Neural crest cell (in vitro differentiated cells): ENCODE data around the gene SCYGR1. TPM values are rescaled to one million over a fixed set of nuclear protein-coding genes. Genes with fewer than 3 reads are reported as not detected.
A peak's percentile ranks its signal among the peaks of the same experiment; 100 is the strongest.

ENCODE experiments used
- DNase-seq: peaks from one replicate; pipeline ENCODE4 v3.0.0; 2021; ENCODE audit warnings: low read depth, mixed read lengths, low spot score
- H3K27ac Mint-ChIP-seq: one replicate; pipeline ENCODE4 v1.8.0; 2021; ENCODE audit warnings: mild to moderate bottlenecking, mixed read lengths; ENCODE audit not compliant: unreplicated experiment
- H3K27me3 Mint-ChIP-seq: 2 replicates; pipeline ENCODE4 v1.8.0; 2021; ENCODE audit warnings: low read depth, mild to moderate bottlenecking, mixed read lengths
- H3K36me3 Mint-ChIP-seq: 2 replicates; pipeline ENCODE4 v1.8.0; 2021; ENCODE audit warnings: low read depth, mild to moderate bottlenecking, mixed read lengths
- H3K4me1 Mint-ChIP-seq: 2 replicates; pipeline ENCODE4 v1.8.0; 2021; ENCODE audit warnings: mixed read lengths
- H3K4me3 Mint-ChIP-seq: one replicate; pipeline ENCODE4 v1.8.0; 2021; ENCODE audit warnings: mild to moderate bottlenecking, mixed read lengths
- H3K9me3 Mint-ChIP-seq: 2 replicates; pipeline ENCODE4 v1.8.0; 2021; ENCODE audit warnings: mixed read lengths
- total RNA-seq: library from RNA; stranded (reverse); gene quantifications from 2 replicates; pipeline ENCODE4 v1.2.1, GENCODE V29; 2021
- TF ChIP-seq, protein P1 (sequence below): fragments of 200-600 bp; sonication (generic); conservative IDR thresholded peaks from 2 replicates; pipeline ENCODE4 v1.5.0; 2021; ENCODE audit warnings: antibody characterized with exemption, mild to moderate bottlenecking

The SCYGR1 gene
- total RNA-seq, 1 donor from 2014 or later, result not detected

DNA sequence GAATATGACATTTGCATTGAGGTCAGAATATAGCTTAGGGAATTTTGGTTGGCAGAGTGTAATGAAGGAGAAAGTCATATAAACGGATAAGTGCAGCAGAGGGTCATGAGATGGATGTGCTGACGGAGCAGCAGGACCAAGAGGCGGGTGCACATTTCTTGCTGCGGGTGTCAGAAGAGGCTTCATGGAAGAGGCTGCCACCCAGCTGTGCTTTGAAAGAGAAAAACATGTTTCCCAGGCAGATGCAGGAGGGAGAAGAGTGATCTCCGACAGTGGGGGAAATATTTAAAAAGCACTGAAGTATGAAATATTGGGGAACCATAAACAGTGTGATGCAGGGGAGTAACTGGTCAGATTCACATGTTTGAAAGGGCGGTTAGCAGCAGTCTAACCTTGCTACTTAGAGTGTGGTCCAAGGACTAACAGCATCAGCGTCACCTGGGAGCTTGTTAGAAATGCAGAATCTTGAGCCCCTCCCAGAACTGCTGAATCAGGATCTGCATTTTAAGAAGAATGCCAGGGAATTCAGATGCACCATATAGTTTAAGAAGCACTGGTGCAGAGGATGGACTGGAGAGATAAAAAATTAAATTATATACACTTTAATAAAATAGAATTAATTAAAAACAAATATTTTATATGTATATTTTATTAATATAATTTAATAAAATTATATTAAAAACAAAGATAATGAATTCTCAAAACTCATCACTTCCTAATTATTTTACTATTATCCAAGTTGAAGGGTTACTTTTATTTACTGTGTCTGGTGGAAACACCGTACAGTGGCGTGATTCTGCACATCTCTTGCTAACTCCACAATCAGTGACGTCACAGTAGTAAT lies 36.1 kb upstream of the SCYGR1 start:
- no peaks in the 10 kb centered on the region for H3K36me3 Mint-ChIP-seq

DNA sequence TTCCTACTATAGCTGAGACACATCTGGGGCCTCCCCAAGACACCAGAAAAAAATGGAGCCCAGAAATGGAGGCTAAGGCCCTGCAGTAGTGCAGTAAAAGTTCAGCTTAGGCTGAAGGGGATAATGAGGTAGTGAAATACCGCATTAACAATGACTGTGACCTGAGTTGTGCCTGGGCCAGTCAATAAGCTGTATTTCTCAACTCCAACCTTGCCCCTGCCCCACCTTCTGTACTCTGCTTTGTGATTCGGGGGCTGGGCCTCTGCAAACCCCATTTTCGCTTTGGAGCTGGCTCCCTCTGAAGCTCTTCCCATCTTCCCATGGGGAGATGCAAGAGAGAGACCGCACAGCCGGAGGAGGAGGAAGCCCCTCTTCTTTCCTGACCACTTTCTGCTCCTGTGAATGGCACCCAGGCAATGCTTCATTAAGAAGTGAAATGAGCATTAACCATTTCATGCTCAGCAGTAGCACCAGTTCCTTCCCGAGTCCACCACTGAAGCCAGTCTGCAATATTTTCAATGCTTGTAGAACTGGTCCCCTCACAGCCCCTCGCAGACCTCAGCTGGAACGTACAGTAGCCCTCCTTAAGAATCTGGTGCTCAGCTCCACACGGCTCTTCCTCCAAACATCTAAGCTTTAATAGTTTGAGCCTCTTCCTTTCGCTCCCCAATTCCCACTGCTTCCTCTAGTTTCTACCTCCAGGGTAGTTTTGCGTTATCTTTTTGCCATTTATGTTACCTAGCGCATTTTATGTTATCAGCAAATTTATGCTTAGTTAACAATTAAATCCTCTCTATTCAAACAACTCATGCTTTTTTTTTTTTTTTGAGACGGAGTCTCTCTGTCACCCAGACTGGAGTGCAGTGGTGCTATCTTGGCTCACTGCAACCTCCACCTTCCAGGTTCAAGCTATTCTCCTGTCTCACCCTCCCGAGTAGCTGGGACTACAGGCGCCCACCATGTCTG lies 32.6 kb upstream of the SCYGR1 start:
- Mint-ChIP-seq H3K36me3 (no peaks in the 10 kb centered on the region), H3K27me3 (no peaks in the 10 kb centered on the region), H3K4me3 (no peak overlapping the region), H3K4me1 (peaks cover 13% of the 10 kb centered on the region), H3K9me3 (no peaks in the 10 kb centered on the region), H3K27ac (no peak overlapping the region)
- DNase-seq, result no peak
- TF ChIP-seq, protein P1, sequence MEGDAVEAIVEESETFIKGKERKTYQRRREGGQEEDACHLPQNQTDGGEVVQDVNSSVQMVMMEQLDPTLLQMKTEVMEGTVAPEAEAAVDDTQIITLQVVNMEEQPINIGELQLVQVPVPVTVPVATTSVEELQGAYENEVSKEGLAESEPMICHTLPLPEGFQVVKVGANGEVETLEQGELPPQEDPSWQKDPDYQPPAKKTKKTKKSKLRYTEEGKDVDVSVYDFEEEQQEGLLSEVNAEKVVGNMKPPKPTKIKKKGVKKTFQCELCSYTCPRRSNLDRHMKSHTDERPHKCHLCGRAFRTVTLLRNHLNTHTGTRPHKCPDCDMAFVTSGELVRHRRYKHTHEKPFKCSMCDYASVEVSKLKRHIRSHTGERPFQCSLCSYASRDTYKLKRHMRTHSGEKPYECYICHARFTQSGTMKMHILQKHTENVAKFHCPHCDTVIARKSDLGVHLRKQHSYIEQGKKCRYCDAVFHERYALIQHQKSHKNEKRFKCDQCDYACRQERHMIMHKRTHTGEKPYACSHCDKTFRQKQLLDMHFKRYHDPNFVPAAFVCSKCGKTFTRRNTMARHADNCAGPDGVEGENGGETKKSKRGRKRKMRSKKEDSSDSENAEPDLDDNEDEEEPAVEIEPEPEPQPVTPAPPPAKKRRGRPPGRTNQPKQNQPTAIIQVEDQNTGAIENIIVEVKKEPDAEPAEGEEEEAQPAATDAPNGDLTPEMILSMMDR, result no peak

More for the DNA sequence above, 36.1 kb upstream of the SCYGR1 start:
- H3K4me3 Mint-ChIP-seq, result no peak overlapping the region
- TF ChIP-seq, protein P1, result no peak
- H3K9me3 Mint-ChIP-seq, result no peaks in the 10 kb centered on the region
- DNase-seq, result no peak
- no peaks in the 10 kb centered on the region for H3K27me3 Mint-ChIP-seq
- no peak overlapping the region for H3K27ac Mint-ChIP-seq
- peaks cover 10% of the 10 kb centered on the region for H3K4me1 Mint-ChIP-seq

DNA sequence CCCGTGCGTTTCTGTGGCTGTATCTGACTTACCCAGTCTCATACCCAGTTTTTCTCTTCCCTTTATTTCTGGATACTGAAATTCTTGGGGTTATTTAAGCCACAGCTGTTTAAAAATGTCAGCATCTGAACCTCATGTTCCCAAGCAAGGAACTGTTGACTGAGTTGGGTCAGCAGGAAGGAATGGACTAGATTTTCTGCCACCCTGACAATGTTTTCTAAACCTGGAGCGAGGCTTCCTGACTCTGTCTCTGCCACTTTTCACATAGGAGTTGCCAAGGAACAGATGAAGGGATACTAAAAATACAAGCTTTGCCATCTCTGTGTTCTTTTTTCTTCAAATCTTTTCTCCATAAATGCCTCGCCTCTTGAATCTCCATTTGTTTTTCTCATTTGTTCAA lies 29.0 kb upstream of the SCYGR1 start:
- Mint-ChIP-seq H3K27me3 (no peaks in the 10 kb centered on the region), H3K9me3 (no peaks in the 10 kb centered on the region), H3K36me3 (no peaks in the 10 kb centered on the region), H3K27ac (peak overlapping the region; percentile 4), H3K4me1 (peaks cover 12% of the 10 kb centered on the region), H3K4me3 (no peak overlapping the region)
- DNase-seq, result no peak
- TF ChIP-seq, protein P1, result no peak

DNA sequence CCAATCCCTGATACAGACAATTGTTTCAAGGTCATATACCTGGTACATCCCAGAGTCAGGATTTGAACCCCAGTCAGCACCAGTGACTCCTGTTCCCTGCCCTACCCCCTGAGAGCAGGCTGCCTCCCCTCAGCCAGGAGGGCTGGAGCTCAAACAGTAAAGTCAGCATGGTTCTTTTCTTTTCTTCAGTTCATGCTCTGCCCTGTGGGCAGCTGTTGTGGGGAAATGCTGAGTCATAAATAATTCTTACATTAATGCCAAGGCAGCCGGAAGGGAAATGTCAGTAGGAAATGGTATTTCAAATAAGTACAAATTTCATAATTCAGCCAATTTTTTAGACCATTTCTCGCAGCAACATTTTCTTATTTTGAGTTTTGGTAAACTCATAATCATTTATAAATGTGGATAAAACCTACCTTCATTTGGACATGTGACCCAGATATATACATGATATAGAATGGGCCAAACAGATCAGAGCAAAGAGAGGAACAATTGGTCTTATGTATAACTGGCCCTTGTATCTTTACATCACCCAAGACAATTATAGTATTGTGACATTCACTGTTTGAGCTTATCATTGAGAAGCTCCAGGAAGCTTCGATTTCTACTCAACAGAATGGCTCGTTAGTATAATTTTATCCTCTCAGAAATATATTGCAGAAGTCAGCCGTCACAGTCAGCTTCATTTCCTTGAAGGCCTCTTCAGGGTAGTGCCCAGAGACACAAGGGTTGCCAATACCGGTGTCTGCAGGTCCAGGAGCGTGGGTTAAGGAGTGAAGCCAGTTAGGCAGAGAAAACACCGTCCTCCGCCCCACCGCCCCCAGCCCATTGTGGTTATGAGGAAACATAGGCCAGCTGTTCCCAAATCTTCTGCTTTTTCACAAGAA lies 28.0 kb upstream of the SCYGR1 start:
- H3K4me1 Mint-ChIP-seq, result peaks cover 12% of the 10 kb centered on the region
- no peaks in the 10 kb centered on the region for H3K27me3 Mint-ChIP-seq
- TF ChIP-seq, protein P1, result no peak
- peak overlapping the region; percentile 91 for H3K27ac Mint-ChIP-seq
- H3K9me3 Mint-ChIP-seq, result no peaks in the 10 kb centered on the region
- no peak for DNase-seq
- H3K36me3 Mint-ChIP-seq, result no peaks in the 10 kb centered on the region
- no peak overlapping the region for H3K4me3 Mint-ChIP-seq

GRCh38 chr2:227414846-227415245 lies 27.1 kb upstream of the SCYGR1 start:
- Mint-ChIP-seq H3K36me3 (no peaks in the 10 kb centered on the region), H3K27ac (no peak overlapping the region), H3K4me1 (peaks cover 12% of the 10 kb centered on the region), H3K27me3 (no peaks in the 10 kb centered on the region), H3K9me3 (no peaks in the 10 kb centered on the region), H3K4me3 (no peak overlapping the region)
- TF ChIP-seq, protein P1, result no peak
- DNase-seq, result no peak
